Neural progenitor cell (in vitro differentiated cells): ENCODE measurements around the gene LRRC8B. TPM values are rescaled to one million over a fixed set of nuclear protein-coding genes. Genes with fewer than 3 reads are reported as not detected.

Source experiments
- DNase-seq: peaks from one replicate; pipeline ENCODE4 v3.0.0-alpha.2; 2016; ENCODE audit warnings: low spot score
- H2AFZ ChIP-seq: fragments of 200-600 bp; sonication (generic); replicated peaks from 2 replicates; pipeline ENCODE4 v1.6.1; 2016; ENCODE audit warnings: antibody characterized with exemption
- H3F3A ChIP-seq: fragments of 200-600 bp; sonication (generic); 2 replicates; pipeline ENCODE4 v1.6.1; 2016; ENCODE audit warnings: antibody characterized with exemption, low read depth
- H3K27ac ChIP-seq: fragments of 200-600 bp; sonication (generic); 2 replicates; pipeline ENCODE4 v1.5.1; 2016; ENCODE audit warnings: mild to moderate bottlenecking
- H3K27me3 ChIP-seq: fragments of 200-600 bp; sonication (generic); 2 replicates; pipeline ENCODE4 v1.6.1; 2016; ENCODE audit warnings: mild to moderate bottlenecking, moderate library complexity
- H3K36me3 ChIP-seq: fragments of 200-600 bp; sonication (generic); 2 replicates; pipeline ENCODE4 v1.5.1; 2016
- H3K4me1 ChIP-seq: fragments of 200-600 bp; sonication (generic); 2 replicates; pipeline ENCODE4 v1.6.1; 2016; ENCODE audit warnings: mixed run types
- H3K4me2 ChIP-seq: fragments of 200-600 bp; sonication (generic); 2 replicates; pipeline ENCODE4 v1.6.1; 2016
- H3K4me3 ChIP-seq: fragments of 200-600 bp; sonication (generic); 2 replicates; pipeline ENCODE4 v1.5.1; 2016
- H3K79me2 ChIP-seq: fragments of 200-600 bp; sonication (generic); 2 replicates; pipeline ENCODE4 v1.6.1; 2016; ENCODE audit warnings: low read depth
- H3K9ac ChIP-seq: fragments of 200-600 bp; sonication (generic); 2 replicates; pipeline ENCODE4 v1.6.1; 2016
- H3K9me3 ChIP-seq: fragments of 200-600 bp; sonication (generic); 2 replicates; pipeline ENCODE4 v1.5.1; 2016; ENCODE audit warnings: low read depth
- H4K20me1 ChIP-seq: fragments of 200-600 bp; sonication (generic); 2 replicates; pipeline ENCODE4 v1.6.1; 2016; ENCODE audit warnings: low read depth
- H3K27ac Mint-ChIP-seq: 3 replicates; pipeline ENCODE4 v1.8.0; 2021; ENCODE audit warnings: mixed read lengths
- H3K27me3 Mint-ChIP-seq: 2 replicates; pipeline ENCODE4 v1.8.0; 2022; ENCODE audit warnings: low read depth, mild to moderate bottlenecking, inconsistent platforms, moderate library complexity, mixed read lengths; ENCODE audit not compliant: insufficient read depth
- H3K36me3 Mint-ChIP-seq: 3 replicates; pipeline ENCODE4 v1.8.0; 2021; ENCODE audit warnings: mixed read lengths
- H3K4me1 Mint-ChIP-seq: 3 replicates; pipeline ENCODE4 v1.8.0; 2021; ENCODE audit warnings: mixed read lengths
- H3K4me3 Mint-ChIP-seq: 3 replicates; pipeline ENCODE4 v1.8.0; 2021; ENCODE audit warnings: mild to moderate bottlenecking, moderate library complexity, mixed read lengths
- H3K9me3 Mint-ChIP-seq: 3 replicates; pipeline ENCODE4 v1.8.0; 2020; ENCODE audit warnings: mixed read lengths
- EZH2 ChIP-seq: fragments of 200-600 bp; sonication (generic); IDR thresholded peaks from 2 replicates; pipeline ENCODE4 v1.6.1; 2017; ENCODE audit warnings: antibody characterized with exemption, mild to moderate bottlenecking, moderate library complexity
- EZH2phosphoT487 ChIP-seq: fragments of 200-600 bp; sonication (generic); IDR thresholded peaks from 2 replicates; pipeline ENCODE4 v1.6.1; 2017; ENCODE audit warnings: antibody characterized with exemption
- total RNA-seq: library from RNA; depleted of rRNA; stranded (reverse); fragments of >200 nt; gene quantifications from 2 replicates; pipeline ENCODE4 v1.2.3, GENCODE V29; 2015; ENCODE audit warnings: low replicate concordance
- TF ChIP-seq, protein P1 (sequence below): fragments of 200-600 bp; sonication (generic); IDR thresholded peaks from 2 replicates; pipeline ENCODE4 v1.5.1; 2017; ENCODE audit warnings: antibody characterized with exemption, mild to moderate bottlenecking

LRRC8B gene
- total RNA-seq, 1 donor from 2014 or later = 37.3 TPM

DNA sequence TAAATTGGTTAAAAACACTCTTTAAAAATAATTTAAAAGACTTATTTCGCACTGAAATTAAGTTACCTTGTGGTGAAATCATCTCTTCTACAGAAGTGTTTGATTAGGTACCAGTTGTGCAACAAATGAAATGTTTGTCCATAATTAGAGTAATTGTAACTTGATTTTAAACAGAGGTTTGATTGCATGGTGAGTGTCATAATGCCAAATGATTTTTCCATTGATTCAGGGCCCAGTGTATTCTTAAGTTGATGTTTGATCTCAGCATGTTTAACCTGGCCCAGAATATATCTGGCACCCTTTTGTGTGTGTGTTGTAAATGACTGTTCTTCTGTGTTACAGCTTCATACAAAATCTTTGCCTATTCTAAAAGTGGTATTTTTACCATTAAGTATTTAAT lies 28.5 kb downstream of the LRRC8B start:
- Mint-ChIP-seq H3K9me3 (no peaks in the 10 kb centered on the region), H3K36me3 (peaks cover 14% of the 10 kb centered on the region), H3K27ac (no peak overlapping the region), H3K27me3 (no peaks in the 10 kb centered on the region), H3K4me3 (no peak overlapping the region), H3K4me1 (peaks cover 13% of the 10 kb centered on the region)
- no peaks in the 10 kb centered on the region for H3K27me3 ChIP-seq
- H3K79me2 ChIP-seq = peaks cover 64% of the 10 kb centered on the region
- no peaks in the 10 kb centered on the region for H3K9me3 ChIP-seq
- H3F3A ChIP-seq = no peaks in the 10 kb centered on the region
- no peak overlapping the region for H3K4me3 ChIP-seq
- no peaks in the 10 kb centered on the region for H3K36me3 ChIP-seq
- H2AFZ ChIP-seq = no peak overlapping the region
- no peak overlapping the region for H3K27ac ChIP-seq
- H3K4me1 ChIP-seq = no peaks in the 10 kb centered on the region
- no peak for TF ChIP-seq EZH2phosphoT487
- no peak for TF ChIP-seq EZH2
- TF ChIP-seq, protein P1, sequence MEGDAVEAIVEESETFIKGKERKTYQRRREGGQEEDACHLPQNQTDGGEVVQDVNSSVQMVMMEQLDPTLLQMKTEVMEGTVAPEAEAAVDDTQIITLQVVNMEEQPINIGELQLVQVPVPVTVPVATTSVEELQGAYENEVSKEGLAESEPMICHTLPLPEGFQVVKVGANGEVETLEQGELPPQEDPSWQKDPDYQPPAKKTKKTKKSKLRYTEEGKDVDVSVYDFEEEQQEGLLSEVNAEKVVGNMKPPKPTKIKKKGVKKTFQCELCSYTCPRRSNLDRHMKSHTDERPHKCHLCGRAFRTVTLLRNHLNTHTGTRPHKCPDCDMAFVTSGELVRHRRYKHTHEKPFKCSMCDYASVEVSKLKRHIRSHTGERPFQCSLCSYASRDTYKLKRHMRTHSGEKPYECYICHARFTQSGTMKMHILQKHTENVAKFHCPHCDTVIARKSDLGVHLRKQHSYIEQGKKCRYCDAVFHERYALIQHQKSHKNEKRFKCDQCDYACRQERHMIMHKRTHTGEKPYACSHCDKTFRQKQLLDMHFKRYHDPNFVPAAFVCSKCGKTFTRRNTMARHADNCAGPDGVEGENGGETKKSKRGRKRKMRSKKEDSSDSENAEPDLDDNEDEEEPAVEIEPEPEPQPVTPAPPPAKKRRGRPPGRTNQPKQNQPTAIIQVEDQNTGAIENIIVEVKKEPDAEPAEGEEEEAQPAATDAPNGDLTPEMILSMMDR = no peak
- H3K4me2 ChIP-seq = no peak overlapping the region
- H4K20me1 ChIP-seq = peaks cover 1% of the 10 kb centered on the region
- no peak for DNase-seq
- H3K9ac ChIP-seq = no peak overlapping the region

GRCh38 chr1:89555550-89555949 lies 30.9 kb downstream of the LRRC8B start:
- Histone ChIP-seq H3K27me3 (no peaks in the 10 kb centered on the region), H4K20me1 (no peaks in the 10 kb centered on the region), H3K4me1 (no peaks in the 10 kb centered on the region), H3K9me3 (no peaks in the 10 kb centered on the region), H3K79me2 (peaks cover 53% of the 10 kb centered on the region), H3K4me3 (no peak overlapping the region), H3K4me2 (no peak overlapping the region), H3F3A (no peaks in the 10 kb centered on the region), H3K27ac (no peak overlapping the region), H2AFZ (no peak overlapping the region), H3K9ac (no peak overlapping the region), H3K36me3 (peaks cover 4% of the 10 kb centered on the region)
- H3K36me3 Mint-ChIP-seq = peaks cover 25% of the 10 kb centered on the region
- no peak overlapping the region for H3K4me3 Mint-ChIP-seq
- peaks cover 14% of the 10 kb centered on the region for H3K9me3 Mint-ChIP-seq
- H3K27ac Mint-ChIP-seq = no peak overlapping the region
- no peaks in the 10 kb centered on the region for H3K27me3 Mint-ChIP-seq
- no peak for DNase-seq
- TF ChIP-seq EZH2 (no peak), EZH2phosphoT487 (no peak)
- TF ChIP-seq, protein P1 = no peak
- peaks cover 12% of the 10 kb centered on the region for H3K4me1 Mint-ChIP-seq

DNA sequence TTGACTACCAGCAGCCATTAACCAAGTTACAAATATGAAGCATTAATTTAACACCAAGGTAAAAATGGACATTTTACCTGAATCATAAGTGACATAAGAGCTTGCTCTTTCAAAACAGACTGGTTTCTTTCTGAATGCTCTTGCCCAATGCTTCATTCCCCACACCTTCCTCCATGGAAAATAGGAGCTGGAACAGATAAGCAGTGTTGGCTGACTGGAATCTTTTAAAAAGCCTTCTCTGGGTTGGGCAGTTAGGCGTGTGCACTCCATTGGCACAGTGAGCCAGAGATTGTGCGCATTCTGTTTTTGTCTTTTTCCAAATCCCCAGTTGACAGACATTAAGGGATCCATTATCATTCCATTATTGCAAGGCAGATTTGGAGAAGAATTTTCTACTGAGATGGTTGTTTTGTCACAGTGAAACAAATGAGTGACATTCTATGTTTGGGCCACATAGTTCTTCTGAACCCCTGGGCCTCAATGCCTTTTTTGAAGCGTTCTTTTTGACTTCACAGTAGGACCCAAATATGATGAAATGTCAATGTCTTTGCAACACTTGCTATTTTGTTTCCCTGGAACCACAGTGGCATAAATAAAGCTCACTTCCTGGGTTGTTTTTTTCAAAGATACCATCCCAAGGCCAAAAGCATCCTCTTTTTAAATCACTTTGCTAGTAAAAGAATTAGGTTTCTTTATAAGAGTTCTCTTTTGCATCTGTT lies 32.3 kb downstream of the LRRC8B start:
- no peaks in the 10 kb centered on the region for H4K20me1 ChIP-seq
- H3K36me3 ChIP-seq = peaks cover 4% of the 10 kb centered on the region
- no peaks in the 10 kb centered on the region for H3K9me3 ChIP-seq
- Mint-ChIP-seq H3K27me3 (no peaks in the 10 kb centered on the region), H3K4me1 (peaks cover 12% of the 10 kb centered on the region), H3K27ac (no peak overlapping the region), H3K36me3 (peaks cover 22% of the 10 kb centered on the region), H3K4me3 (no peak overlapping the region), H3K9me3 (peaks cover 16% of the 10 kb centered on the region)
- no peaks in the 10 kb centered on the region for H3K27me3 ChIP-seq
- no peak for DNase-seq
- peaks cover 46% of the 10 kb centered on the region for H3K79me2 ChIP-seq
- no peak overlapping the region for H3K4me2 ChIP-seq
- no peak overlapping the region for H3K9ac ChIP-seq
- H2AFZ ChIP-seq = no peak overlapping the region
- H3F3A ChIP-seq = no peaks in the 10 kb centered on the region
- TF ChIP-seq, protein P1 = no peak
- no peak for TF ChIP-seq EZH2
- no peak for TF ChIP-seq EZH2phosphoT487
- no peak overlapping the region for H3K27ac ChIP-seq
- no peak overlapping the region for H3K4me3 ChIP-seq
- no peaks in the 10 kb centered on the region for H3K4me1 ChIP-seq
